H9 (cell line): ENCODE measurements around the gene ASMTL. TPM values are rescaled to one million over a fixed set of nuclear protein-coding genes. Genes with fewer than 3 reads are reported as not detected.

Source experiments
- DNase-seq: peaks from one replicate; pipeline ENCODE4 v3.0.0-alpha.2; 2017
- H2AFZ ChIP-seq: one replicate; pipeline ENCODE4 v1.6.1; 2013; ENCODE audit warnings: mild to moderate bottlenecking, low read length, control low read depth, moderate library complexity
- H2AK5ac ChIP-seq: 2 replicates; pipeline ENCODE4 v1.6.1; 2013; ENCODE audit warnings: low read length, control low read depth, mixed read lengths; ENCODE audit not compliant: insufficient read length
- H2BK120ac ChIP-seq: one replicate; pipeline ENCODE4 v1.6.1; 2013; ENCODE audit warnings: low read depth, mild to moderate bottlenecking, low read length, control low read depth, inconsistent platforms; ENCODE audit not compliant: poor library complexity, severe bottlenecking
- H2BK12ac ChIP-seq: 2 replicates; pipeline ENCODE4 v1.6.1; 2013; ENCODE audit warnings: low read length, control low read depth, mixed read lengths, low read depth; ENCODE audit not compliant: insufficient read length
- H2BK15ac ChIP-seq: 2 replicates; pipeline ENCODE4 v1.6.1; 2013; ENCODE audit warnings: low read depth, low read length, control low read depth
- H2BK20ac ChIP-seq: one replicate; pipeline ENCODE4 v1.6.1; 2013; ENCODE audit warnings: low read depth, mild to moderate bottlenecking, low read length, control low read depth, inconsistent platforms; ENCODE audit not compliant: poor library complexity, severe bottlenecking
- H2BK5ac ChIP-seq: 2 replicates; pipeline ENCODE4 v1.6.1; 2013; ENCODE audit warnings: low read length, control low read depth, mixed read lengths; ENCODE audit not compliant: insufficient read length
- H3K14ac ChIP-seq: 2 replicates; pipeline ENCODE4 v1.6.1; 2013; ENCODE audit warnings: low read length, control low read depth; ENCODE audit not compliant: insufficient read depth
- H3K18ac ChIP-seq: 2 replicates; pipeline ENCODE4 v1.6.1; 2013; ENCODE audit warnings: low read depth, mild to moderate bottlenecking, mixed read lengths, low read length, control low read depth; ENCODE audit not compliant: insufficient read length
- H3K23ac ChIP-seq: 2 replicates; pipeline ENCODE4 v1.6.1; 2013; ENCODE audit warnings: low read length, control low read depth, mixed read lengths, low read depth; ENCODE audit not compliant: insufficient read length
- H3K23me2 ChIP-seq: 2 replicates; pipeline ENCODE4 v1.6.1; 2013; ENCODE audit warnings: low read depth, mild to moderate bottlenecking, mixed read lengths, low read length, control low read depth; ENCODE audit not compliant: insufficient read length, poor library complexity, severe bottlenecking
- H3K27ac ChIP-seq: 2 replicates; pipeline ENCODE4 v1.5.1; 2013; ENCODE audit warnings: low read length, control low read depth, mixed read lengths, low read depth; ENCODE audit not compliant: insufficient read length
- H3K27me3 ChIP-seq: 2 replicates; pipeline ENCODE4 v1.6.1; 2013; ENCODE audit warnings: low read length, control low read depth, inconsistent platforms; ENCODE audit not compliant: insufficient read depth
- H3K4ac ChIP-seq: 2 replicates; pipeline ENCODE4 v1.6.1; 2013; ENCODE audit warnings: low read depth, mild to moderate bottlenecking, control low read depth, inconsistent platforms, low read length, moderate library complexity
- H3K4me1 ChIP-seq: 2 replicates; pipeline ENCODE4 v1.6.1; 2013; ENCODE audit warnings: low read length, control low read depth, inconsistent platforms; ENCODE audit not compliant: insufficient read depth
- H3K4me2 ChIP-seq: 2 replicates; pipeline ENCODE4 v1.6.1; 2013; ENCODE audit warnings: low read length, control low read depth, mixed read lengths; ENCODE audit not compliant: insufficient read length, insufficient read depth
- H3K56ac ChIP-seq: 2 replicates; pipeline ENCODE4 v1.6.1; 2013; ENCODE audit warnings: low read depth, mild to moderate bottlenecking, mixed read lengths, low read length, control low read depth; ENCODE audit not compliant: insufficient read length
- H3K79me1 ChIP-seq: 2 replicates; pipeline ENCODE4 v1.6.1; 2013; ENCODE audit warnings: low read depth, mild to moderate bottlenecking, moderate library complexity, low read length, control low read depth, inconsistent platforms; ENCODE audit not compliant: insufficient read depth, poor library complexity, severe bottlenecking
- H3K79me2 ChIP-seq: 2 replicates; pipeline ENCODE4 v1.6.1; 2013; ENCODE audit warnings: low read length, control low read depth, inconsistent platforms; ENCODE audit not compliant: insufficient read depth
- H3K9ac ChIP-seq: 2 replicates; pipeline ENCODE4 v1.6.1; 2013; ENCODE audit warnings: low read length, control low read depth, mixed read lengths; ENCODE audit not compliant: insufficient read length; ENCODE audit errors: extremely low read depth
- H3K9me3 ChIP-seq: one replicate; pipeline ENCODE4 v1.6.1; 2013; ENCODE audit warnings: low read depth, low read length, inconsistent platforms; ENCODE audit not compliant: control insufficient read depth
- H3T11ph ChIP-seq: one replicate; pipeline ENCODE4 v1.6.1; 2013; ENCODE audit warnings: mild to moderate bottlenecking, low read length, control low read depth, inconsistent platforms
- H4K20me1 ChIP-seq: one replicate; pipeline ENCODE4 v1.6.1; 2013; ENCODE audit not compliant: control insufficient read depth, insufficient read length, insufficient read depth
- H4K5ac ChIP-seq: 2 replicates; pipeline ENCODE4 v1.6.1; 2013; ENCODE audit warnings: low read depth, mild to moderate bottlenecking, mixed read lengths, low read length, control low read depth; ENCODE audit not compliant: insufficient read length
- H4K8ac ChIP-seq: replicated peaks from 2 replicates; pipeline ENCODE4 v1.6.1; 2013; ENCODE audit warnings: low read length, control low read depth, mixed read lengths, low read depth; ENCODE audit not compliant: insufficient read length
- H4K91ac ChIP-seq: 2 replicates; pipeline ENCODE4 v1.6.1; 2013; ENCODE audit warnings: low read depth, mild to moderate bottlenecking, moderate library complexity, mixed read lengths, low read length, control low read depth; ENCODE audit not compliant: insufficient read length
- H3K27ac Mint-ChIP-seq, 3 experiments: 2 replicates in 2 of 3; 3 replicates in 1 of 3; pipeline ENCODE4 v1.8.0; 2020 to 2021; ENCODE audit warnings: mixed read lengths in 3 of 3, mild to moderate bottlenecking in 1 of 3, moderate library complexity in 1 of 3
- H3K27me3 Mint-ChIP-seq: 2 replicates; pipeline ENCODE4 v1.8.0; 2021; ENCODE audit warnings: low read depth, mild to moderate bottlenecking, moderate library complexity, mixed read lengths
- H3K36me3 Mint-ChIP-seq, 3 experiments: 2 replicates in 2 of 3; 3 replicates in 1 of 3; pipeline ENCODE4 v1.8.0; 2020 to 2021; ENCODE audit warnings: low read depth in 3 of 3, mixed read lengths in 3 of 3; ENCODE audit not compliant: insufficient read depth in 1 of 3
- H3K4me1 Mint-ChIP-seq, 2 experiments: 2 replicates each; pipeline ENCODE4 v1.8.0; 2020; ENCODE audit warnings: mixed read lengths in 2 of 2
- H3K4me3 Mint-ChIP-seq, 2 experiments: 2 replicates in 1 of 2; 3 replicates in 1 of 2; pipeline ENCODE4 v1.8.0; 2020 to 2021; ENCODE audit warnings: mild to moderate bottlenecking in 2 of 2, mixed read lengths in 2 of 2, moderate library complexity in 1 of 2
- H3K9me3 Mint-ChIP-seq, 2 experiments: 2 replicates in 1 of 2; 3 replicates in 1 of 2; pipeline ENCODE4 v1.8.0; 2020; ENCODE audit warnings: mild to moderate bottlenecking in 2 of 2, mixed read lengths in 2 of 2, moderate library complexity in 1 of 2
- CTCF ChIP-seq: fragments of 200-600 bp; sonication (generic); conservative IDR thresholded peaks from 3 replicates; pipeline ENCODE4 v1.8.0; 2021; ENCODE audit warnings: antibody characterized with exemption, mild to moderate bottlenecking
- WGBS: extraction: QIAGEN DNeasy Blood & Tissue Kit; methylation state at CpG from one replicate; pipeline ENCODE4 v1.1.7; 2013; ENCODE audit warnings: missing lambda C conversion rate, low lambda C conversion rate, mixed read lengths; ENCODE audit not compliant: insufficient read length; ENCODE audit errors: extremely low coverage; 5-methylcytosine and 5-hydroxymethylcytosine counted together
- total RNA-seq: library from RNA; stranded (reverse); gene quantifications from 2 replicates; pipeline ENCODE4 v1.2.1, GENCODE V29; 2021

ASMTL gene
- total RNA-seq, 1 experiment from 2014 or later: 59.8 TPM

DNA sequence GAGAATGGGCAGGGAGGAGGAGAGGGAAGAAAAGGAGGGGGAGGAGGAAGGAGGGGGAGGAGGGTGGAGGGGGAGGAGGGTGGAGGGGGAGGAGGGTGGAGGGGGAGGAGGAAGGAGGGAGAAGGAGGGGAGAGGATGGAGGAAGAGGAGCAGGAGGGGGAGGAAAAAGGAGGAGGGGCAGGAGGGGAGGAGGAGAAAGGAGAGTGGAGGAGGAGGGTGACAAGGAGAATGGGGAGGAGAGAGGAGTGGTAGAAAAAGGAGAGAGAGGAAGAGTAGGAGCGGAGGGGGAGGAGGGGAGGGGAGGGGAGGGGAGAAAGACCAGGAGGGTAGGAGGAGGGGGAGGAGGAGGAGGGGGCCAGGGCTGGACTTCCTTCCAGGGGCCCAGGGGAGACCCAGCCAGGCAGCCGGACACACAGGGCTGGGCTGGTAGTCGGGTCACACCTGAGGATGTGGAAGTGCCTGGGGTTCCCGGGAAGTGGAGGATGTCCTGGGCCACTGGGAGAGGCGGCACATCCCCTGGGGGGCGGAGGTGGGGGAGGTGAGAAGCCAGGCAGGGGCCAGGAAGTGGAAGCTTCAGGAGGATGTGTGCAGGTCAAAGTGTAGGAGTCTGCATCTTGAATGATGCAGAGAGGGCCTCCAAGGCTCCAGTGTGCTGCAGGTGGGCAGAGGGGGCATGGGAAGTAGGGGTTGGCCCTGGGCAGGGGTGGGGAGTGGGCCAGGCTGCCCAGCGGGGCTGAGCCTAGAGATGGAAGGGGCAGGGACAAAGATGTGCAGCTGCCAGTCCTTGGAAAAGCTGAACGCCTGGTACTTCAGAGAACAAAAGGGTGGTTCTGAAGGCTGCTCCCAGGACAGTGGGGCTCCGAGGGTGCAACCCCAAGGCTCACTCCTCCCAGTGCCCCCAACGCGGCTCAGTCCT lies 97.3 kb downstream of the ASMTL start:
- Histone ChIP-seq H3K27me3 (no peaks in the 10 kb centered on the region), H3K79me2 (no peaks in the 10 kb centered on the region), H3K9ac (no peak overlapping the region), H3K9me3 (no peaks in the 10 kb centered on the region), H2BK120ac (no peak overlapping the region), H3K18ac (peak overlapping the region; percentile 69), H3K4me2 (peak overlapping the region; percentile 15), H3K4me1 (no peaks in the 10 kb centered on the region; the same call in 1 of the 2 replicates), H2BK20ac (no peak overlapping the region), H3K4ac (no peak overlapping the region), H2BK12ac (no peak overlapping the region), H3T11ph (no peak overlapping the region), H2BK15ac (no peak overlapping the region), H2AFZ (no peak overlapping the region), H2BK5ac (no peak overlapping the region), H4K91ac (no peak overlapping the region), H3K14ac (no peak overlapping the region), H3K79me1 (no peaks in the 10 kb centered on the region), H3K27ac (no peak overlapping the region), H3K56ac (no peak overlapping the region), H4K5ac (no peak overlapping the region), H4K8ac (no peak overlapping the region), H2AK5ac (no peak overlapping the region), H4K20me1 (no peaks in the 10 kb centered on the region), H3K23me2 (no peaks in the 10 kb centered on the region), H3K23ac (no peak overlapping the region)
- no CpG with 5 or more reads among the region's 11 CpGs for WGBS
- H3K27ac Mint-ChIP-seq: peak overlapping the region; percentile 22 to 90 (median 89); a peak in 4 of 7 replicates
- peaks cover 2 to 4% of the 10 kb centered on the region in 2 experiments; a peak in 2 of 5 replicates for H3K9me3 Mint-ChIP-seq
- H3K4me1 Mint-ChIP-seq: peaks cover 10 to 24% of the 10 kb centered on the region in 2 experiments
- H3K4me3 Mint-ChIP-seq: peak overlapping the region in 1 of 2 experiments; percentile 35; a peak in 1 of 5 replicates
- no peaks in the 10 kb centered on the region for H3K27me3 Mint-ChIP-seq
- H3K36me3 Mint-ChIP-seq: peaks cover 14 to 23% (median 22%) of the 10 kb centered on the region in 3 experiments; a peak in 6 of 7 replicates
- TF ChIP-seq CTCF: no peak
- peak; percentile 80 for DNase-seq
